Measurements from ENCODE around the gene PROX2. TPM values are rescaled to one million over a fixed set of nuclear protein-coding genes. Genes with fewer than 3 reads are reported as not detected.

PROX2 gene
- total RNA-seq, 1 donor from 2014 or later = not detected

GRCh38 chr14:74846968-74847665, 28.8 kb downstream of the PROX2 start:
- Histone ChIP-seq H3K27me3 (ENCODE audit: control insufficient read depth, insufficient read depth, low read length) (no peaks in the 10 kb centered on the region), H3K4me3 (ENCODE audit: low read depth, low read length) (no peak overlapping the region), H3K36me3 (ENCODE audit: control insufficient read depth, insufficient read depth, low read length) (no peaks in the 10 kb centered on the region)
- no peak for TF ChIP-seq CTCF (IDR thresholded peaks at IDR 0.05; ENCODE audit: insufficient read depth, low read length, severe bottlenecking)
- FAIRE-seq (no peak), DNase-seq (ENCODE audit: low read depth) (peak; percentile 67)

GRCh38 chr14:74846168-74846567, 29.8 kb downstream of the PROX2 start:
- FAIRE-seq = no peak
- TF ChIP-seq CTCF (IDR thresholded peaks at IDR 0.05; ENCODE audit: insufficient read depth, low read length, severe bottlenecking) = no peak

GRCh38 chr14:74843653-74844052, 32.3 kb downstream of the PROX2 start:
- TF ChIP-seq CTCF (IDR thresholded peaks at IDR 0.05; ENCODE audit: insufficient read depth, low read length, severe bottlenecking) = no peak

More at GRCh38 chr14:74846168-74846567, 29.8 kb downstream of the PROX2 start:
- no peak for DNase-seq (ENCODE audit: low read depth)
- Histone ChIP-seq H3K36me3 (ENCODE audit: control insufficient read depth, insufficient read depth, low read length) (no peaks in the 10 kb centered on the region), H3K4me3 (ENCODE audit: low read depth, low read length) (no peak overlapping the region), H3K27me3 (ENCODE audit: control insufficient read depth, insufficient read depth, low read length) (no peaks in the 10 kb centered on the region)

GRCh38 chr14:74841230-74842207, 34.4 kb downstream of the PROX2 start:
- Histone ChIP-seq H3K27me3 (ENCODE audit: control insufficient read depth, insufficient read depth, low read length) (no peaks in the 10 kb centered on the region), H3K4me3 (ENCODE audit: low read depth, low read length) (no peak overlapping the region), H3K36me3 (ENCODE audit: control insufficient read depth, insufficient read depth, low read length) (no peaks in the 10 kb centered on the region)
- TF ChIP-seq CTCF (IDR thresholded peaks at IDR 0.05; ENCODE audit: insufficient read depth, low read length, severe bottlenecking) = no peak
- DNase-seq (ENCODE audit: low read depth) = no peak
- FAIRE-seq = no peak

More at GRCh38 chr14:74843653-74844052, 32.3 kb downstream of the PROX2 start:
- Histone ChIP-seq H3K4me3 (ENCODE audit: low read depth, low read length) (no peak overlapping the region), H3K27me3 (ENCODE audit: control insufficient read depth, insufficient read depth, low read length) (no peaks in the 10 kb centered on the region), H3K36me3 (ENCODE audit: control insufficient read depth, insufficient read depth, low read length) (no peaks in the 10 kb centered on the region)
- no peak for DNase-seq (ENCODE audit: low read depth)
- no peak for FAIRE-seq

GRCh38 chr14:74840603-74841030, 35.3 kb downstream of the PROX2 start:
- Histone ChIP-seq H3K27me3 (ENCODE audit: control insufficient read depth, insufficient read depth, low read length) (no peaks in the 10 kb centered on the region), H3K4me3 (ENCODE audit: low read depth, low read length) (no peak overlapping the region), H3K36me3 (ENCODE audit: control insufficient read depth, insufficient read depth, low read length) (no peaks in the 10 kb centered on the region)
- no peak for DNase-seq (ENCODE audit: low read depth)
- FAIRE-seq = no peak
- TF ChIP-seq CTCF (IDR thresholded peaks at IDR 0.05; ENCODE audit: insufficient read depth, low read length, severe bottlenecking) = no peak

All from bronchial epithelial cell (primary cell).